HG02943 (cell line): Measurements from ENCODE around the gene ODF4.
"Not testable (repeated sequence)": the region's sequence is repeated elsewhere in the genome, so short reads cannot be mapped to it uniquely, and the experiment has no call there.

Experiments
- ATAC-seq: cut with Tn5 transposase; IDR thresholded peaks from one replicate; pipeline ENCODE4 v1.9.1; 2021; ENCODE audit warnings: mild to moderate bottlenecking, low read depth, moderate library complexity; ENCODE audit not compliant: unreplicated experiment

ODF4 gene

DNA sequence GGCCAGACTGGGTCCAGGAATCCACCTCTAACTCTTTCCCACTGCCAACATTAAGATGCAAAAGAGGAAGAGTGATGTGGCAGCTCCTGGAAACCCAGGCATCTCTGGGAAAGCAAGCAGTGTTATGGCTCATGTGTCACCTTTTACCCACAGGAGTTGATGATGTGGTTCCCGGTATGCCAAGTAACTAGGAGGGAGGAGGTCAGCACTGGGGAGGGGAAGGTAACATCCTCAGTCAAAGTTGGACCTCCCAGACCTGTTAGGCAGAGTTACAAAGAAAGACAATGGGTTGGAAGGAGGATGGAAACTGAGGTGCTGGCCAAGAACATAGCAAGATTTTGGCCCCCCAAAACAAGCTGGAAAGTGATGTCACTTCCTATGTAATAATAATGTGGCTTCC lies 25.5 kb downstream of the ODF4 start:
- no peak for ATAC-seq

GRCh38 chr17:8366231-8366630 lies 26.6 kb downstream of the ODF4 start:
- no peak for ATAC-seq

DNA sequence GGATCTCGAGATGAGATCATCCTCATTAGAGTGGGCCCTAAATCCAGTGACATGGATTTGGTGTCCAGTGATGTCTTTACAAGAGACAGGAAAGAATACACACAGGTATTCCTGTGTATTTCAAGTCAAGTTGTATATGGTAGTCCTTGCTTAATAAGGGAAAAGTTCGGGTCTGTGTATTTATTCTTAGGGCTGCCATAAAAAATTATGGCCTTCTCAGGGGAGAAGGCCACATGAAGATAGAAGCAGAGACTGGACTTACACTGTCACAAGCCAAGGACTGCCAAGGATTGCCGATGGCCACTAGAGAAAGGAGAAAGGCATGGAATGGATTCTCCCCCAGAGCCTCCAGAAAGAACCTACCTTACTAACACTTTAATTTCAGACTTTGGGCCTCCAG lies 28.6 kb downstream of the ODF4 start:
- no peak for ATAC-seq

DNA sequence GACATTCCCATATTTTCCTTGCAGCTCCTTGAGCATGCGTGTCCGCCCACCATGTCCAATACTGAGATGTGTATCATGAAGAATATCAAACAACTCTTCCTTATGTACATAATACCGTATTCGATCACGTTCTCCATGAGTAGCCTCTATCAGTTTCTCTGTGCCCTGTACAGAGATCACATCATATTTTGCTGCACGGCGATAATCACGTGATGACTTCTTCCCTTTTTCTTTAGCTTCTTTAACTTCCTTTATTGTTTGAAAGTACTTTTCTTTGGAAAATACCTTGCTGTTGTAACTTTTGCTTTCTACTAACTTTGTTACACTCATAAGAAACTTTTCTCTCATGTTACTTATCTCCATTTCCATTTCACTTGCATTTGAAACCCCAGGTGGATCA lies 30.3 kb downstream of the ODF4 start:
- no peak for ATAC-seq

DNA sequence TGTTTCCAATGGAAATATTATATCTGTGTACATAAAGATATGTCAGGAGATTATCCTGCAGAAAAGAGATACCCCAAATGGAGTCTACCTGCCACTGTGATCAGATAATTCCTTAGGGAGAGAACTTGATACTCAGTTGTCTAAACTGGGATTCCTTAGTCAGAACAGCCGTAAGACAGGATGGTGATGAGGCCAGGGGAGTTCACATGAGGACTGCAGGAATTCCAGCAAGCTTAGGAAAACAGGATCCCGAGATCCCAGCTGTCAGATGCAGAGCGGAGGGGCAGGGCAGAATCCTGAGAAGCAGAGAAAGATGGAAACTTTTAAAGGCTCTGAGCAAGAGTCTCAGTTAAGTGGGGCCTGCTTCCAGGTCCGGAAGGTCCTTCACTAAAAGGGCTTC lies 32.1 kb downstream of the ODF4 start:
- no peak for ATAC-seq

GRCh38 chr17:8372422-8372821 lies 32.8 kb downstream of the ODF4 start:
- ATAC-seq: no peak

- ATAC-seq: not testable (repeated sequence)
These were observed 34.2 kb downstream of the ODF4 start for GRCh38 chr17:8373856-8374255.

DNA sequence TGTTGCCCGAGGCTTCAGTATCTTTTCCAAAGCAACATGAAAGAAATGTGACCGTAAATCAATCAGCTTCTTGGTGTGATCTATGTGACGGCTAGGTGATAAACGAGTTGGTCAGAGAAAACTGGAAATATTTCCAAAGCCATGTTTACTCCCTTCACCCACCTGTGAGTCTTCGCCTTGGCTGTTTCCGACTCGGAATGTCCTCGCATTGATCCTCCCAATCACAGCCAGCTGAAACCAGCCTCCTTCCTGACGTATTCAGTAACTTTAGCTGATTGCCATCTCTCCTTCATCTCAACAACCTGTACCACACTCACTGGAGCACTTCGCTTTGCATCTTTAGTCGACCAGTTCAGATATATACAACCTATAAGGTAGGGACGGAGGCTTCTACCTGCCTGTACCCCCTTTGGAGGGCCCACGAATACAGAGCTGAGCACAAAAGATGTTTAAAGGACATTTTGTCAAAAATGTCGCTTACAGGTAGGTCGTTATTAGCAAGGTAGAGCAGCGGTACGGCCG lies 36.2 kb downstream of the ODF4 start:
- no peak for ATAC-seq

DNA sequence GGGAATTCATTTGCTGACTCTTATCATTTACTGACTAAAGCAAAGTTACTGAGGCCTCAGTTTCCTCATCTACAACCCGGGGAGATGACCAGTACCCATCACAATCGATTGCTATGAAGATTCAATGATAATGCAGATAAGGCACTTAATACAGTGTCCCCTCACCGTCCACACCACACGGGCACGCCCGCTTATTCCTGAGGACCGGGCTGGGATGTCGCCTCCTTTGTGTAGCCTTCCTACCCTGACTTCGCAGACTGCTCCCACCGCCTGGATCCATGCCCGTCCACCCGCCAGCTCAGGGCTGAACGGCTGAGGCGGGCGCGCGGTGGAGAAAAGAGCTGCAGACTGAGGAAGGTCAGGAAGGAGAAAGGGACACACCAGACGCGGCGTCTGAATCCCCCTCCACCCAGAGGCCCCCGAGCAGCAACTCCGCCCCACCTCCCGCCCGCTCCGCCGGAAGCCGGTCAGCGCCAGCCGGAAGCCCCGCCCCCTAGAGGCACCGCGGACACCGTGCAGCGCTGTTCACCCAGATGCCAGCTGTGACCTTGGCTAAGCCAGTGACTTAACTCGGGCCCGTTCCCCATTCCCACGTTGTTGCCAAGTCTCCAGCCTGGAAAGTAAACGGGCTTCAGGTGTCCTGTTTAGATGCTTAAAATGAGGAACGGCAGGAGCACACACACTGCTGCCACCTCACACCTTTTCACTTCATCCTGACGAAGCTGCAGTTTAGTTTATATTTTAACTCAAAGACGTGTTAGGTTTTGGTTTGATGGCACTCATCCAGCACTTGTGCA lies 36.8 kb downstream of the ODF4 start, which contains the start of gene KRABD2:
KRABD2 (minus strand) TSS at position 434 of the 797 bp plus-strand sequence.
- peak; percentile 89 for ATAC-seq

GRCh38 chr17:8377422-8377821 lies 37.8 kb downstream of the ODF4 start:
- no peak for ATAC-seq

DNA sequence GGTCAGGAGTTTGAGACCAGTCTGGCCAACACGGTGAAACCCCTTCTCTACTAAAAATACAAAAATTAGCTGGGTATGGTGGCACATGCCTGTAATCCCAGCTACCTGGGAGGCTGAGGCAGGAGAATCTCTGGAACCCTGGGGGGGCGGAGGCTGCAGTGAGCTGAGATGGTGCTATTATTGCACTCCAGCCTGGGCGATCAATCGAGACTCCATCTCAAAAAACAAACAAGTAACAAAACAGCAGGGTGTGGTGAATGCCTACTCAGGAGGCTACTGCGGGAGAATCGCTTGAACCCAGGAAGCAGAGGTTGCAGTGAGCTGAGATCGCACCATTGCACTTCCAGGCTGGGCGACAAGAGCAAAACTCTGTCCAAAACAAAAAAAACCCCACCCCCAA lies 38.5 kb downstream of the ODF4 start:
- ATAC-seq: not testable (repeated sequence)

GRCh38 chr17:8380049-8380448 lies 40.4 kb downstream of the ODF4 start:
- ATAC-seq: no peak

DNA sequence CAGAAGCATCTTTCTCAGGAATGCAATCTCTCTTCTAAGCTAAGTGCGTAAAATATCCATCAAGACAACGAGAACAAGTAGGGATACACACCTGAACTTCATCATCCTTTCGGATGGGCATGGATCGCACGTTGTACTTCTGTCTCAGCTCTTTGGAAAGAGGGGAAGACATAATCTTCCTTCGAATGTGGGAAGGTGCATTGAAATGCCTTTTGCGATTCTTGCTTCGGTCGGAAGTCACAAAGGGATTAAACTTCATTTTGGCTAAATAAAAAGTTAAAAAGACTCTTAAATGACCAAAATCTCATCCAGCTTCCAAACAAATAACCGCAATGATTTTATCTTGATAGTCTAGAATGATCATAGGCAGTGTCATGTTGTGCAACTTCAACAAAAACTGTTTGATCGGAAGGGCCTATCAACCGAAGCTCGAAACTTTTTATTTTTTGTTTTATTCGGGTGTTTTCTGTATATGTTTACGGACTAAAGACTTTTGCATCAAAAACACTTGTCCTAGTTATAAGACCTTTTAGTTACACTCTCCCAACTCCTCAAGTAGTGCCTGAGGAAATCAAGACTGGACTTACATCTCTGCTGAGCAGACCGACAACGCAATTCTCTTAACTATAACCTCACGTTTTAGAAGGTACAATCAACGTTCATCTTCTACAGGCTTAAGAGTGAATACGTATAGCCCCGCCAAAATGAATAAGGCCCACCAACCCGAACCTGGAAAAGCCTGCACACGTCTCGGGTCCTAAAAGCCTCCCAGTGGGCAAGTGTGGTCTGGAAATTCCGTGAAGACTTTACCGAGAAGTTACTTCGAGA lies 42.6 kb downstream of the ODF4 start:
- ATAC-seq: no peak

DNA sequence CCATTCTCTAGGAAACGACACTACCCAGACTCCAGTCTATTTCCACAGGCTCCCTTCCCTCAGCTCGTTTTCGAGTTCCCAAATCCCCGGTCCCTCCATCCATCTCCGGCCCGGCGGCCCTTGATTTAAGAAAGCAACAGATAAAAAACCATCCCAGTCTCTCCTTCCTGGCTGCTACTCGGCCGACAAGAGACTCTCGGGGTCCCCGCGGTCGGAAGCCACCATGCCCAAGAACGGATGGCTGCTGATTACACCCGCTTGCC lies 43.2 kb downstream of the ODF4 start:
- ATAC-seq: peak; percentile 2

GRCh38 chr17:8383143-8383822 lies 43.6 kb downstream of the ODF4 start, which contains the start of gene RPL26:
Gene RPL26 (minus strand): TSS chr17:8383193. CDS start chr17:8382310, 883 bp downstream.
- peak; percentile 78 for ATAC-seq

- ATAC-seq: no peak
These were observed 45.2 kb downstream of the ODF4 start for GRCh38 chr17:8384801-8385378.

DNA sequence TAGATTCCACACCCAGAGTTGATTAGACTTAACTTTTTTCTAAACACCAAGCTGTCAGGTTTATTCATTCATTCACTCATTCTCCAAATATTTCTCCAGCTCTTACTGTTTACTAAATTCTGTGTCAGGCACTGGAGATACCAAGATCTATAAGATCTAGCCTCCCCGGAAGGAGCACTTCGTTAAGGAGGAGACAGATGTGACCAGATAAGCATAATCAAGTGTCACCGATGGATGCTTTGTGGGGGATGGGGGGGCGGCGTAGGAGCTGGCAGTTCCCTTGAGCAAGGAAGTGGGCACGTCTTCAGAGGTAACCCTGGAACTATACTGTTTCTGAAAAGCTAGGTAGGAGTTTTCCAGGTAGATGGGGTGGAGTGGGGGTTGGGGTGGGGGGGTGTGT lies 47.2 kb downstream of the ODF4 start:
- ATAC-seq: no peak

DNA sequence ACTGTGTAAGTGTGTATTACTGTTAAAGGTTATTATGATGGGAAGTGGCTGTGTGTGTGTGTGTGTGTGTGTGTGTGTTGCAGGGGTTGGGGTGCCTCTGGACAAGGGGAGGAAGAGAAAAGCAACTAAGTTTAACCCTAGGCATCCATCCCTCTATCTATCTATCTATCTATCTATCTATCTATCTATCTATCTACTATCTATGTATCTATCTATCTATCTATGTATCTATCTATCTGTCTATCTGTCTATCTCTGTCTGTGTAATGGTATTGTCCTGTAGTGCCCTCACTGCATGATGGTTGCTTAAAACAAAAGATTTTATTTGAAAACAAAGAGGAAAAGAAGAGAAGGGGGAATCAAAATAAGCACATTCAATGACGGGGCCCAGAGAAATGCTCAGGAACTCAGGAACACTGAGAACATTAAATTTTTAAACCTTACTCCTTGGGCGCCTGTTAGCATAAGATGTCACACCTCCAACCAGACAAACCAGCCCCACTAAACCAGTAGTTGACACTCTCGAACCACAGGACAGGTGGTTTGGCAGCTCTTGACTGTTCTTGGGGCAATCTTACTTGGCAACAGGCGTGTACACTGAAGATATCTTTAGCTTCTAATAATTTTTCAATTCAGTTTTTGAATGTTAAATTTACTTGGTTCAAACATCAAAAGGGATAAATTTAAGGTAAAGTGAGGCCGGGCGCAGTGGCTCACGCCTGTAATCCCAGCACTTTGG lies 48.4 kb downstream of the ODF4 start:
- ATAC-seq: no peak

DNA sequence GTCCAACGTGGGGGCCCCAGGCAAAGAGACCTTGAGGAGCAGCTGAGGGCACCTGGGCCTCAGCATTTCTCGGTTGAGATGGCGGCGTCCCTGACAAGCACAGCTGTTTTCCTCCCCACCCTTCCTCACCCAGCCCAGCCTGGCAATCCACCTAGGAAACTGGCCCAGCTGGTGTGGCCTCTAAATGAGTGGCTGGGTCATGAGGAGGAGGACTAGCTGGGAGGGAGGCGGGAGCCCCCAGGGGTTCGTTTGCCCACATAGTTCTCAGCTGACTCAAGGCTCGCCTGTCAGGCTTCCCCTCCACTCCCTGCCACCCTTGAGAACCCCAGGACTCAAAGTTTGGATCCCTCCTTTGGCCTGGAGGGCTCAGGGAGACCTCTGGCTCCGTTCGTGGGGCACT lies 52.1 kb downstream of the ODF4 start:
- no peak for ATAC-seq

- no peak for ATAC-seq
These were observed 52.6 kb downstream of the ODF4 start for GRCh38 chr17:8392274-8392673.
